Astrocyte of the spinal cord (primary cell): ENCODE results near the gene CTU2.

Experiments
- DNase-seq: peaks from one replicate; pipeline ENCODE4 v3.0.0; 2011; ENCODE audit warnings: low read depth, low spot score
- H3K4me3 ChIP-seq: 2 replicates; pipeline ENCODE4 v1.5.1; 2011; ENCODE audit warnings: low read depth, mild to moderate bottlenecking, low read length, moderate library complexity
- CTCF ChIP-seq: IDR thresholded peaks from 2 replicates; pipeline ENCODE4 v1.5.1; 2012; ENCODE audit warnings: low read depth, mild to moderate bottlenecking, low read length, inconsistent platforms
- in situ Hi-C: cut with HindIII; loops from 2 replicates; pipeline ENCODE4 v1.10.0; 2017; ENCODE audit warnings: low sequenced_read_pairs

CTU2 gene

GRCh38 chr16:88719267-88719932 is 13.1 kb downstream of the CTU2 start:
- no peak for DNase-seq
- no peak for TF ChIP-seq CTCF
- no peak overlapping the region for H3K4me3 ChIP-seq
- in situ Hi-C loops, result no loop called here

- in situ Hi-C loops, result no loop called here
- no peak overlapping the region for H3K4me3 ChIP-seq
- DNase-seq, result no peak
- no peak for TF ChIP-seq CTCF
Measured at GRCh38 chr16:88719933-88720296, 13.6 kb downstream of the CTU2 start.

- no peak for TF ChIP-seq CTCF
- H3K4me3 ChIP-seq, result no peak overlapping the region
- DNase-seq, result no peak
- in situ Hi-C loops, result no loop called here
Measured at GRCh38 chr16:88720396-88720970, 14.2 kb downstream of the CTU2 start.

- no peak for TF ChIP-seq CTCF
- H3K4me3 ChIP-seq, result no peak overlapping the region
- no peak for DNase-seq
- in situ Hi-C loops, result no loop called here
Measured at GRCh38 chr16:88721236-88721635, 14.9 kb downstream of the CTU2 start.

GRCh38 chr16:88721815-88722755 is 15.8 kb downstream of the CTU2 start:
- no peak for TF ChIP-seq CTCF
- H3K4me3 ChIP-seq, result no peak overlapping the region
- in situ Hi-C loops, result no loop called here
- DNase-seq, result no peak

- no peak for DNase-seq
- TF ChIP-seq CTCF, result no peak
- no peak overlapping the region for H3K4me3 ChIP-seq
- in situ Hi-C loops, result no loop called here
Measured at GRCh38 chr16:88722784-88723506, 16.6 kb downstream of the CTU2 start.
